H1 (cell line): ENCODE measurements around the gene LIMA1. TPM values are rescaled to one million over a fixed set of nuclear protein-coding genes. Genes with fewer than 3 reads are reported as not detected.

Source experiments
- CTCF ChIA-PET: fragments of 300-600 bp; sonication (Branson Sonifier 250); formaldehyde crosslinking; loops from one replicate; lab custom pipeline; 2021; ENCODE audit not compliant: partially characterized antibody; lab: Charles Lee
- POLR2A ChIA-PET: fragments of 300-600 bp; sonication (Branson Sonifier 250); formaldehyde crosslinking; loops from one replicate; lab custom pipeline; 2021; ENCODE audit warnings: inconsistent platforms; ENCODE audit not compliant: partially characterized antibody; lab: Charles Lee
- DNase-seq, 2 experiments: peaks; one replicate each; pipeline versions ENCODE4 v3.0.0 to v3.0.0-alpha.2; 2010 to 2022; ENCODE audit warnings: low spot score in 2 of 2, low read depth in 1 of 2, mixed read lengths in 1 of 2
- FAIRE-seq: peaks from 2 replicates; lab custom pipeline; 2011; peaks lifted over from hg19 to GRCh38; lab: Jason Lieb, UNC
- H2AFZ ChIP-seq: 2 replicates; pipeline ENCODE4 v1.8.1; 2012; ENCODE audit warnings: low read length, inconsistent platforms
- H2AK5ac ChIP-seq: 2 replicates; pipeline ENCODE4 v1.6.1; 2013; ENCODE audit warnings: low read depth, low read length
- H2BK120ac ChIP-seq: replicated peaks from 2 replicates; pipeline ENCODE3; 2013; ENCODE audit warnings: low read depth, low read length, inconsistent platforms
- H2BK12ac ChIP-seq: 2 replicates; pipeline ENCODE4 v1.6.1; 2013; ENCODE audit warnings: low read depth, low read length
- H2BK15ac ChIP-seq: 2 replicates; pipeline ENCODE4 v1.6.1; 2013; ENCODE audit warnings: low read length
- H2BK20ac ChIP-seq: 2 replicates; pipeline ENCODE4 v1.6.1; 2013; ENCODE audit warnings: low read length
- H2BK5ac ChIP-seq: 2 replicates; pipeline ENCODE4 v1.6.1; 2013; ENCODE audit warnings: low read depth, low read length
- H3K14ac ChIP-seq: 2 replicates; pipeline ENCODE4 v1.6.1; 2013; ENCODE audit warnings: inconsistent platforms; ENCODE audit not compliant: insufficient read length
- H3K18ac ChIP-seq: 2 replicates; pipeline ENCODE4 v1.6.1; 2013; ENCODE audit warnings: low read length; ENCODE audit errors: extremely low read depth
- H3K23ac ChIP-seq: 2 replicates; pipeline ENCODE4 v1.6.1; 2013; ENCODE audit warnings: inconsistent platforms; ENCODE audit not compliant: insufficient read length
- H3K23me2 ChIP-seq: 2 replicates; pipeline ENCODE4 v1.6.1; 2013; ENCODE audit warnings: low read depth, low read length
- H3K27ac ChIP-seq: 2 replicates; pipeline ENCODE4 v1.6.1; 2011; ENCODE audit warnings: low read depth, low read length, inconsistent platforms
- H3K27me3 ChIP-seq, 4 experiments: replicated peaks in 1 of 4; 1 replicate in 1 of 4; 2 replicates in 3 of 4; pipeline versions ENCODE4 v1.6.1 to v1.8.1; 2011 to 2013; ENCODE audit warnings: low read length in 3 of 4, mild to moderate bottlenecking in 3 of 4, inconsistent platforms in 2 of 4, mixed read lengths in 2 of 4, moderate library complexity in 1 of 4; ENCODE audit not compliant: control insufficient read depth in 3 of 4, insufficient read depth in 3 of 4; ENCODE audit errors: extremely low read depth in 1 of 4
- H3K36me3 ChIP-seq, 4 experiments: 2 replicates each; pipeline versions ENCODE4 v1.6.1 to v1.8.1; 2011 to 2013; ENCODE audit warnings: mild to moderate bottlenecking in 4 of 4, low read length in 3 of 4, moderate library complexity in 2 of 4, control low read depth in 1 of 4, inconsistent platforms in 1 of 4; ENCODE audit not compliant: insufficient read depth in 4 of 4, control insufficient read depth in 2 of 4
- H3K4ac ChIP-seq: replicated peaks from 2 replicates; pipeline ENCODE3; 2013; ENCODE audit warnings: low read length, low read depth, mixed read lengths, inconsistent platforms; ENCODE audit not compliant: insufficient read length
- H3K4me1 ChIP-seq, 4 experiments: replicated peaks in 1 of 4; 1 replicate in 1 of 4; 2 replicates in 3 of 4; pipeline versions ENCODE4 v1.6.1 to v1.8.1; 2011 to 2013; ENCODE audit warnings: low read length in 3 of 4, inconsistent platforms in 2 of 4, mixed read lengths in 1 of 4; ENCODE audit not compliant: insufficient read depth in 4 of 4, control insufficient read depth in 3 of 4
- H3K4me2 ChIP-seq, 2 experiments: 2 replicates each; pipeline versions ENCODE4 v1.6.1 to v1.8.1; 2011 to 2013; ENCODE audit warnings: low read depth in 2 of 2, low read length in 2 of 2, control low read depth in 1 of 2, inconsistent platforms in 1 of 2, mild to moderate bottlenecking in 1 of 2; ENCODE audit not compliant: insufficient read depth in 1 of 2
- H3K4me3 ChIP-seq, 4 experiments: fragments of 200-600, 300-600 bp in 1 of 4; sonication (generic), shearing (Covaris generic), sonication (Bioruptor Twin) in 1 of 4; 2 replicates each; pipeline versions ENCODE4 v1.5.1 to v1.8.1; 2011 to 2016; ENCODE audit warnings: low read length in 4 of 4, low read depth in 3 of 4, control low read depth in 2 of 4, inconsistent platforms in 2 of 4, mild to moderate bottlenecking in 2 of 4, mixed read lengths in 1 of 4, moderate library complexity in 1 of 4; ENCODE audit not compliant: insufficient read depth in 2 of 4; ENCODE audit errors: extremely low read depth in 1 of 4
- H3K56ac ChIP-seq: replicated peaks from 2 replicates; pipeline ENCODE3; 2013; ENCODE audit warnings: low read depth, mild to moderate bottlenecking, mixed read lengths, low read length, inconsistent platforms; ENCODE audit not compliant: insufficient read length
- H3K79me1 ChIP-seq: 2 replicates; pipeline ENCODE4 v1.6.1; 2013; ENCODE audit warnings: low read depth, low read length, control low read depth
- H3K79me2 ChIP-seq, 2 experiments: 2 replicates each; pipeline versions ENCODE4 v1.6.1 to v1.8.1; 2012 to 2013; ENCODE audit warnings: low read length in 2 of 2, mild to moderate bottlenecking in 2 of 2, inconsistent platforms in 1 of 2; ENCODE audit not compliant: insufficient read depth in 2 of 2, control insufficient read depth in 1 of 2
- H3K9ac ChIP-seq, 4 experiments: replicated peaks in 1 of 4; 1 replicate in 1 of 4; 2 replicates in 3 of 4; pipeline versions ENCODE4 v1.6.1 to v1.8.1; 2011 to 2013; ENCODE audit warnings: low read depth in 3 of 4, low read length in 3 of 4, control low read depth in 2 of 4, mild to moderate bottlenecking in 2 of 4, moderate library complexity in 2 of 4, inconsistent platforms in 1 of 4; ENCODE audit errors: extremely low read depth in 1 of 4
- H3K9me3 ChIP-seq, 2 experiments: 2 replicates each; pipeline versions ENCODE4 v1.6.1 to v1.8.1; 2012 to 2013; ENCODE audit warnings: mild to moderate bottlenecking in 2 of 2, moderate library complexity in 2 of 2, control low read depth in 1 of 2, inconsistent platforms in 1 of 2, low read depth in 1 of 2, low read length in 1 of 2, mixed read lengths in 1 of 2; ENCODE audit not compliant: insufficient read depth in 2 of 2
- H4K20me1 ChIP-seq, 2 experiments: replicated peaks in 1 of 2; 2 replicates each; pipeline versions ENCODE3 to v1.8.1; 2011 to 2013; ENCODE audit warnings: inconsistent platforms in 2 of 2, low read length in 2 of 2, mild to moderate bottlenecking in 1 of 2; ENCODE audit not compliant: insufficient read depth in 2 of 2, control insufficient read depth in 1 of 2
- H4K5ac ChIP-seq: 2 replicates; pipeline ENCODE4 v1.6.1; 2013; ENCODE audit warnings: low read length, low read depth, mixed read lengths, inconsistent platforms; ENCODE audit not compliant: insufficient read length
- H4K8ac ChIP-seq: 2 replicates; pipeline ENCODE4 v1.8.0; 2013; ENCODE audit warnings: mild to moderate bottlenecking, moderate library complexity, low read length, inconsistent platforms; ENCODE audit not compliant: insufficient read depth; ENCODE audit errors: extremely low read depth
- H4K91ac ChIP-seq: replicated peaks from 2 replicates; pipeline ENCODE3; 2013; ENCODE audit warnings: low read length, mixed read lengths, inconsistent platforms; ENCODE audit not compliant: insufficient read length
- EZH2 ChIP-seq: fragments of 200-600 bp; sonication (generic); IDR thresholded peaks from 2 replicates; pipeline ENCODE4 v1.7.1; 2012; ENCODE audit warnings: low read depth, mild to moderate bottlenecking, moderate library complexity, low read length, inconsistent platforms; ENCODE audit not compliant: severe bottlenecking
- WGBS, 2 experiments: shearing (Covaris generic) in 1 of 2; methylation state at CpG; one replicate each; pipeline versions ENCODE4 v1.1.6 to v1.1.7; 2013 to 2015; ENCODE audit warnings: low lambda C conversion rate in 2 of 2, mixed read lengths in 2 of 2, inconsistent platforms in 1 of 2, low coverage in 1 of 2, missing lambda C conversion rate in 1 of 2; ENCODE audit not compliant: insufficient replicate concordance in 2 of 2, insufficient coverage in 1 of 2, insufficient read length in 1 of 2; ENCODE audit errors: extremely low coverage in 1 of 2, missing lambda C conversion rate in 1 of 2; 5-methylcytosine and 5-hydroxymethylcytosine counted together
- polyA plus RNA-seq, 7 experiments: library from polyadenylated mRNA; depleted of rRNA in 3 of 7; stranded (reverse) in 5 of 7; unstranded in 2 of 7; fragments of >200 nt in 5 of 7; fragments of 200-250 nt in 2 of 7; gene quantifications; 1 replicate in 5 of 7; 2 replicates in 1 of 7; 4 replicates in 1 of 7; pipeline versions ENCODE4 v1.2.1 to v1.2.3, GENCODE V29; 2011 to 2013; ENCODE audit warnings: missing spikeins in 2 of 7, mixed read lengths in 2 of 7
- total RNA-seq: library from RNA; stranded (reverse); fragmentation: NEBNext Ultra II Directional; extraction: Animal tissue kit (Norgen Biotek cat#: 25700); gene quantifications from 2 replicates; pipeline ENCODE4 v1.2.1, GENCODE V29; 2021

Gene LIMA1
- total and polyA plus RNA-seq, 2 of the 8 experiments (the other 6 are each of a cell fraction or from before 2014, with no cell fraction given): 12.7 to 47.6 TPM

- no peak overlapping the region for H3K27ac ChIP-seq
- H4K8ac ChIP-seq: no peak overlapping the region
- no peaks in the 10 kb centered on the region for H3K23me2 ChIP-seq
- FAIRE-seq: no peak
- DNase-seq: no peak
- H3K14ac ChIP-seq: no peak overlapping the region
- H3K4ac ChIP-seq: no peak overlapping the region
- H3K79me1 ChIP-seq: no peaks in the 10 kb centered on the region
- H3K79me2 ChIP-seq: no peaks in the 10 kb centered on the region
- H3K9ac ChIP-seq: no peak overlapping the region
- H3K9me3 ChIP-seq: no peaks in the 10 kb centered on the region
- no peak overlapping the region for H4K5ac ChIP-seq
- H3K4me1 ChIP-seq: no peaks in the 10 kb centered on the region
- no peak overlapping the region for H3K56ac ChIP-seq
- POLR2A ChIA-PET: no interaction called here
- no peaks in the 10 kb centered on the region for H3K36me3 ChIP-seq
- no peak overlapping the region for H3K4me3 ChIP-seq
- no peak overlapping the region for H3K23ac ChIP-seq
- H4K20me1 ChIP-seq: no peaks in the 10 kb centered on the region
- CTCF ChIA-PET: interaction anchor here (0.8 kb wide), 1 partner anchor 11 kb away, joined by 3 read pairs; no protein-coding TSS in a partner anchor
- no peaks in the 10 kb centered on the region for H3K27me3 ChIP-seq
- no peak overlapping the region for H2BK5ac ChIP-seq
- no peak overlapping the region for H2AFZ ChIP-seq
- H3K18ac ChIP-seq: no peak overlapping the region
- WGBS, 2 experiments: 94% methylated on average over 1 of the region's 1 CpG; no CpG with 5 or more reads in 1 of the 2 experiments
- no peak overlapping the region for H2BK20ac ChIP-seq
- H2BK15ac ChIP-seq: no peak overlapping the region
- no peak overlapping the region for H3K4me2 ChIP-seq
- H2AK5ac ChIP-seq: no peak overlapping the region
- H2BK120ac ChIP-seq: no peak overlapping the region
- no peak overlapping the region for H4K91ac ChIP-seq
- no peak overlapping the region for H2BK12ac ChIP-seq
- no peak for TF ChIP-seq EZH2
Observed at GRCh38 chr12:50265770-50266524, 17.4 kb downstream of the LIMA1 start.
